OCI-LY3 (cell line): ENCODE results near the gene CNNM2.

ENCODE experiments used
- EZH2phosphoT487 ChIP-seq: fragments of 200-600 bp; shearing (Covaris generic); IDR thresholded peaks from 2 replicates; pipeline ENCODE4 v1.6.1; 2018; ENCODE audit warnings: antibody characterized with exemption, mixed run types, low read depth
- TF ChIP-seq, protein P1 (sequence below): fragments of 200-600, 300-600 bp; sonication (generic); IDR thresholded peaks from 2 replicates; pipeline ENCODE4 v1.5.1; 2014; ENCODE audit warnings: antibody characterized with exemption, low read length, low read depth

DNA sequence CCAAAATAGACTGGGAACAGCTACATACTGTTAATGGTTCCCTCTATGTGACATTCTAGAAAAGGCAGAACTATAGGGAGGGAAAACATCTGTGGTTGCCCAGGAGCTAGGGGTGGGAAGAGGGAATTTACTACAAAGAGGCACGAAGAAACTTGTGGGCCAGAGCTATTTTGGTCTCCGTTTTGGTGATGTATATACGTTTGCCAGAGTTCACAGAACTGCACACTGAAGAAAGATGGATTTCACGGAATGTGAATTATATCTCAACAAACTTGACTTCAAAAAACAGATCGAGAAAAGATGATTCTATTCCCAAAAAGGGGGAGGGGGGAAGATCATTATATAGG is 49.2 kb upstream of the CNNM2 start:
- TF ChIP-seq, protein P1, sequence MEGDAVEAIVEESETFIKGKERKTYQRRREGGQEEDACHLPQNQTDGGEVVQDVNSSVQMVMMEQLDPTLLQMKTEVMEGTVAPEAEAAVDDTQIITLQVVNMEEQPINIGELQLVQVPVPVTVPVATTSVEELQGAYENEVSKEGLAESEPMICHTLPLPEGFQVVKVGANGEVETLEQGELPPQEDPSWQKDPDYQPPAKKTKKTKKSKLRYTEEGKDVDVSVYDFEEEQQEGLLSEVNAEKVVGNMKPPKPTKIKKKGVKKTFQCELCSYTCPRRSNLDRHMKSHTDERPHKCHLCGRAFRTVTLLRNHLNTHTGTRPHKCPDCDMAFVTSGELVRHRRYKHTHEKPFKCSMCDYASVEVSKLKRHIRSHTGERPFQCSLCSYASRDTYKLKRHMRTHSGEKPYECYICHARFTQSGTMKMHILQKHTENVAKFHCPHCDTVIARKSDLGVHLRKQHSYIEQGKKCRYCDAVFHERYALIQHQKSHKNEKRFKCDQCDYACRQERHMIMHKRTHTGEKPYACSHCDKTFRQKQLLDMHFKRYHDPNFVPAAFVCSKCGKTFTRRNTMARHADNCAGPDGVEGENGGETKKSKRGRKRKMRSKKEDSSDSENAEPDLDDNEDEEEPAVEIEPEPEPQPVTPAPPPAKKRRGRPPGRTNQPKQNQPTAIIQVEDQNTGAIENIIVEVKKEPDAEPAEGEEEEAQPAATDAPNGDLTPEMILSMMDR: no peak
- TF ChIP-seq EZH2phosphoT487: no peak
